ENCODE data around the gene BMP5. TPM values are rescaled to one million over a fixed set of nuclear protein-coding genes. Genes with fewer than 3 reads are reported as not detected.

BMP5 gene
- polyA plus RNA-seq, 3 donors: not detected

DNA sequence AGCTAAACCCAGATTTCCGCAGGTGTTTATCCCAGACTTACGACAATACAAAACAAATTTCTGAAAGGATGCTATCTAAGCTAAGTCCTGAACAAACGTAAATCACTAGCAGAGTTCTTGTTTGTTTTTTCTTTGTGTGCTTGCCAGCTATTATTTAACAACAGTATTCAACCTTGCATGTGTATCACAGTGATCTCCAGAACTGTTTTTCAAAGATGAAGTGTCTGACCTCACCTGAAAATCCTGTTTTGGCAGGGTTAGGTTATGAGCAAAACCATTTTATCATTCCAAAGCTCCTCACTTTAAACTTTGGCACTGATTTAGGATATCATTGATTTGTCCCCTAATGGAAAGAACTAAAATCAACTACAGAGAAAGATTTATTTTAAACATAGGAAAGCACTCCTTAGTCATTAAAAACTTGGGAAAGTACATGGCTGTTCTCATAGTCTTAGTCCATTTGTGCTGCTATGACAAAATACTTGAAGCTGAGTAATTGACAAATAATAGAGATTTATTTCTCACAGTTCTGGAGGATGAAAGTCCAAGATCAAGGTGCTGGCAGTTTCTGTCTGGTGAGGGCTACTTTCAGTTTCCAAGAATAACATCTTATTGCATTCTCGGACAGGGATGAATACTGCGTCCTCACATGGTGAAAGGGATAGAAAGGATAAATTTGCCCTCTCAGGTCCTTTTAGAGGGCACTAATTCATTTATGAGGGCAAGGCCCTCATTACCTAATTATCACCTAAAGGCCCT is 20.8 kb upstream of the BMP5 start:
- Histone ChIP-seq H3K36me3 (replicated peaks in 1 of 2; ENCODE audit: control insufficient read depth in 1 of 2, insufficient read depth in 2 of 2, low read length in 2 of 2) (no peaks in the 10 kb centered on the region), H3K9me3 (replicated peaks in 1 of 2; ENCODE audit: control insufficient read depth in 1 of 2, insufficient read depth in 1 of 2, low read length in 2 of 2) (no peaks in the 10 kb centered on the region), H3K27ac (ENCODE audit: low read depth in 1 of 2, low read length in 2 of 2) (no peak overlapping the region), H3K9ac (ENCODE audit: insufficient read depth, low read length, poor library complexity, severe bottlenecking) (no peak overlapping the region), H3K4me2 (replicated peaks; ENCODE audit: extremely low read depth, low read length, poor library complexity, severe bottlenecking) (no peak overlapping the region), H3K4me1 (ENCODE audit: control insufficient read depth in 1 of 2, insufficient read depth in 2 of 2, low read length in 2 of 2) (no peaks in the 10 kb centered on the region), H3K79me2 (ENCODE audit: insufficient read depth, low read length) (no peaks in the 10 kb centered on the region), H4K20me1 (ENCODE audit: insufficient read depth, low read length) (no peaks in the 10 kb centered on the region), H2AFZ (ENCODE audit: insufficient read depth, low read depth, low read length, poor library complexity, severe bottlenecking) (no peak overlapping the region), H3K27me3 (ENCODE audit: control insufficient read depth in 2 of 2, insufficient read depth in 2 of 2, low read length in 2 of 2) (no peaks in the 10 kb centered on the region), H3K4me3 (replicated peaks in 1 of 3; ENCODE audit: low read depth in 2 of 3, low read length in 3 of 3) (no peak overlapping the region)
- no peak overlapping the region for H3K27ac Mint-ChIP-seq
- no peaks in the 10 kb centered on the region for H3K27me3 Mint-ChIP-seq (ENCODE audit: low read depth in 3 of 3)
- WGBS (ENCODE audit: insufficient coverage): 83% methylated on average over 1 of the region's 5 CpGs
- H3K4me1 Mint-ChIP-seq: no peaks in the 10 kb centered on the region
- H3K9me3 Mint-ChIP-seq: peaks cover 0 to 1% (median 0%) of the 10 kb centered on the region in 7 donors
- intact Hi-C loops (cut with micrococcal nuclease): no loop called here
- DNase-seq: no peak
- no peaks in the 10 kb centered on the region for H3K36me3 Mint-ChIP-seq
- H3K4me3 Mint-ChIP-seq: no peak overlapping the region
- TF ChIP-seq, protein P1, sequence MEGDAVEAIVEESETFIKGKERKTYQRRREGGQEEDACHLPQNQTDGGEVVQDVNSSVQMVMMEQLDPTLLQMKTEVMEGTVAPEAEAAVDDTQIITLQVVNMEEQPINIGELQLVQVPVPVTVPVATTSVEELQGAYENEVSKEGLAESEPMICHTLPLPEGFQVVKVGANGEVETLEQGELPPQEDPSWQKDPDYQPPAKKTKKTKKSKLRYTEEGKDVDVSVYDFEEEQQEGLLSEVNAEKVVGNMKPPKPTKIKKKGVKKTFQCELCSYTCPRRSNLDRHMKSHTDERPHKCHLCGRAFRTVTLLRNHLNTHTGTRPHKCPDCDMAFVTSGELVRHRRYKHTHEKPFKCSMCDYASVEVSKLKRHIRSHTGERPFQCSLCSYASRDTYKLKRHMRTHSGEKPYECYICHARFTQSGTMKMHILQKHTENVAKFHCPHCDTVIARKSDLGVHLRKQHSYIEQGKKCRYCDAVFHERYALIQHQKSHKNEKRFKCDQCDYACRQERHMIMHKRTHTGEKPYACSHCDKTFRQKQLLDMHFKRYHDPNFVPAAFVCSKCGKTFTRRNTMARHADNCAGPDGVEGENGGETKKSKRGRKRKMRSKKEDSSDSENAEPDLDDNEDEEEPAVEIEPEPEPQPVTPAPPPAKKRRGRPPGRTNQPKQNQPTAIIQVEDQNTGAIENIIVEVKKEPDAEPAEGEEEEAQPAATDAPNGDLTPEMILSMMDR (IDR thresholded peaks at IDR 0.05): no peak

DNA sequence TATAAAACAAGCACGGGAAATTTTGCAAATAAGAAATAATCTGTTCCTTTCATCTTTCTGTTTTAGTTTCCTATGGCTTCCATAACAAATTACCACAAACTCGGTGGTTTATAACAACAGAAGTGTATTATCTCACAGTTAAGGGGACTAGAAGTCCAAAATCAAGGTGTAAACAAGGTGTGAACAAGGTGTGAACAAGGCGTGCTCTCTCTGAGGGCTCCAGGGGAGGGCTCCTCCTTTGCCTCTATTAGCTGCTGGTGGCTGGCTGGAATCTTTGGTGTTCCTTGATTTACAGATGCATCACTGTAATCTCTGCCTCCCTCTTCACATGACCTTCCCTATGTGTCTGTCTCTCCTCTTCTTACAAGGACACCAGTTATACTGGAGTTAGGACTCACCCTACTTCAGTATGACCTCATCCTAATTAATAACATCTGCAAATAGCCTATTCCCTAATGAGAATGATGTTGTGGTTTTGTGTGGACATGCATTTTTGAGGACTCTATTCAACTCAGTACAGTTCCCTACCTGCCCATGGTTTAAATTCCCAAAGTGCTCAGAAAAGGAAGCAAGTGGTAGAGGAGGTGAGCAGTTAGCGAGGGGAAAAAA is 17.5 kb upstream of the BMP5 start:
- Histone ChIP-seq H3K4me3 (replicated peaks in 1 of 3; ENCODE audit: low read depth in 2 of 3, low read length in 3 of 3) (no peak overlapping the region), H3K4me2 (replicated peaks; ENCODE audit: extremely low read depth, low read length, poor library complexity, severe bottlenecking) (no peak overlapping the region), H3K27ac (ENCODE audit: low read depth in 1 of 2, low read length in 2 of 2) (no peak overlapping the region), H4K20me1 (ENCODE audit: insufficient read depth, low read length) (no peaks in the 10 kb centered on the region), H3K79me2 (ENCODE audit: insufficient read depth, low read length) (no peaks in the 10 kb centered on the region), H3K27me3 (ENCODE audit: control insufficient read depth in 2 of 2, insufficient read depth in 2 of 2, low read length in 2 of 2) (no peaks in the 10 kb centered on the region), H3K4me1 (ENCODE audit: control insufficient read depth in 1 of 2, insufficient read depth in 2 of 2, low read length in 2 of 2) (no peaks in the 10 kb centered on the region), H3K9me3 (replicated peaks in 1 of 2; ENCODE audit: control insufficient read depth in 1 of 2, insufficient read depth in 1 of 2, low read length in 2 of 2) (no peaks in the 10 kb centered on the region), H3K9ac (ENCODE audit: insufficient read depth, low read length, poor library complexity, severe bottlenecking) (no peak overlapping the region), H2AFZ (ENCODE audit: insufficient read depth, low read depth, low read length, poor library complexity, severe bottlenecking) (no peak overlapping the region), H3K36me3 (replicated peaks in 1 of 2; ENCODE audit: control insufficient read depth in 1 of 2, insufficient read depth in 2 of 2, low read length in 2 of 2) (no peaks in the 10 kb centered on the region)
- TF ChIP-seq, protein P1 (IDR thresholded peaks at IDR 0.05): no peak
- Mint-ChIP-seq H3K4me3 (no peak overlapping the region), H3K4me1 (no peaks in the 10 kb centered on the region), H3K27ac (no peak overlapping the region), H3K27me3 (ENCODE audit: low read depth in 3 of 3) (peaks cover 0 to 2% (median 0%) of the 10 kb centered on the region in 3 donors), H3K9me3 (peaks cover 0 to 1% (median 0%) of the 10 kb centered on the region in 7 donors), H3K36me3 (no peaks in the 10 kb centered on the region)
- no peak for DNase-seq
- 100% methylated on average over 1 of the region's 4 CpGs for WGBS (ENCODE audit: insufficient coverage)
- intact Hi-C loops (cut with micrococcal nuclease): no loop called here

Measured in CD14-positive monocyte (primary cell).